Upper lobe of left lung (tissue), 4 donors: ENCODE data around the gene ZNF641.

Experiments used
- CTCF ChIP-seq, 6 experiments: fragments of 450-650 bp in 4 of 6; fragments of 200-600 bp in 2 of 6; sonication (generic) in 2 of 6; IDR thresholded peaks; one replicate each; pipeline ENCODE4 v1.5.1; 2016 to 2019; ENCODE audit warnings: antibody characterized with exemption in 6 of 6
- POLR2A ChIP-seq, 4 donors: fragments of 450-650 bp; IDR thresholded peaks; one replicate each; pipeline ENCODE4 v1.5.1; 2016 to 2017; ENCODE audit warnings: antibody characterized with exemption in 4 of 4, mild to moderate bottlenecking in 2 of 4

- TF ChIP-seq POLR2A (IDR thresholded peaks at IDR 0.05) = no peak
- no peak for TF ChIP-seq CTCF (IDR thresholded peaks at IDR 0.05)
Observed at GRCh38 chr12:48300774-48301173, 49.9 kb downstream of the ZNF641 start.
